Right renal cortex interstitium (tissue), 3 donors: ENCODE results near the gene ZNF385D. TPM values are rescaled to one million over a fixed set of nuclear protein-coding genes. Genes with fewer than 3 reads are reported as not detected.

Experiments used
- DNase-seq, 3 donors: peaks; one replicate each; pipeline ENCODE4 v3.0.0-alpha.2; 2013; ENCODE audit warnings: low read depth in 3 of 3, low spot score in 2 of 3
- polyA plus RNA-seq, 3 donors: library from polyadenylated mRNA; unstranded; fragments of 120-200 nt; gene quantifications; one replicate each; pipeline ENCODE4 v1.2.1, GENCODE V29; 2013; ENCODE audit not compliant: insufficient read length in 3 of 3

The ZNF385D gene
- polyA plus RNA-seq, 3 donors: 10.2 to 18.8 (median 16.3) TPM

- no peak for DNase-seq
Observed at GRCh38 chr3:21691036-21691435, 60.0 kb downstream of the ZNF385D start.

GRCh38 chr3:21682206-21682605 lies 68.8 kb downstream of the ZNF385D start:
- no peak for DNase-seq

- DNase-seq: no peak
Observed at GRCh38 chr3:21673393-21673792, 77.6 kb downstream of the ZNF385D start.

GRCh38 chr3:21672303-21672702 lies 78.7 kb downstream of the ZNF385D start:
- no peak for DNase-seq

GRCh38 chr3:21670386-21670785 lies 80.6 kb downstream of the ZNF385D start:
- DNase-seq: no peak

- no peak for DNase-seq
Observed at GRCh38 chr3:21668012-21668411, 83.0 kb downstream of the ZNF385D start.

GRCh38 chr3:21665444-21666100 lies 85.4 kb downstream of the ZNF385D start:
- DNase-seq: peak in 1 of 3 donors; percentile 7

- no peak for DNase-seq
Observed at GRCh38 chr3:21664996-21665395, 86.0 kb downstream of the ZNF385D start.

- DNase-seq: no peak
Observed at GRCh38 chr3:21662403-21662802, 88.6 kb downstream of the ZNF385D start.

GRCh38 chr3:21654662-21655061 lies 96.3 kb downstream of the ZNF385D start:
- no peak for DNase-seq

GRCh38 chr3:21654241-21654640 lies 96.8 kb downstream of the ZNF385D start:
- no peak for DNase-seq

- no peak for DNase-seq
Observed at GRCh38 chr3:21649519-21649918, 101.5 kb downstream of the ZNF385D start.

- DNase-seq: no peak
Observed at GRCh38 chr3:21647961-21648360, 103.0 kb downstream of the ZNF385D start.

- DNase-seq: no peak
Observed at GRCh38 chr3:21645121-21645897, 105.7 kb downstream of the ZNF385D start.

GRCh38 chr3:21644268-21644667 lies 106.7 kb downstream of the ZNF385D start:
- no peak for DNase-seq

- DNase-seq: no peak
Observed at GRCh38 chr3:21643752-21644151, 107.3 kb downstream of the ZNF385D start.

GRCh38 chr3:21642433-21642832 lies 108.6 kb downstream of the ZNF385D start:
- DNase-seq: no peak

- no peak for DNase-seq
Observed at GRCh38 chr3:21641959-21642358, 109.1 kb downstream of the ZNF385D start.

GRCh38 chr3:21638488-21638887 lies 112.5 kb downstream of the ZNF385D start:
- no peak for DNase-seq

GRCh38 chr3:21634112-21634511 lies 116.9 kb downstream of the ZNF385D start:
- no peak for DNase-seq

GRCh38 chr3:21624524-21624923 lies 126.5 kb downstream of the ZNF385D start:
- DNase-seq: no peak

GRCh38 chr3:21621181-21621651 lies 129.8 kb downstream of the ZNF385D start:
- peak in 2 of 3 donors; percentile 23 to 36 for DNase-seq
